HL-60 (cell line): ENCODE results near the gene BNIP1.
"Not testable (repeated sequence)": the region's sequence is repeated elsewhere in the genome, so short reads cannot be mapped to it uniquely, and the experiment has no call there.

Source experiments
- DNase-seq, 2 experiments: peaks; one replicate each; pipeline ENCODE4 v3.0.0-alpha.2; 2010 to 2020; ENCODE audit warnings: low read depth in 1 of 2, low spot score in 1 of 2
- H3K27ac ChIP-seq: fragments of 250-450 bp; sonication (Bioruptor Pico); replicated peaks from 2 replicates; pipeline ENCODE4 v1.5.1; 2020; ENCODE audit warnings: mild to moderate bottlenecking, moderate library complexity
- H3K27me3 ChIP-seq: fragments of 250-450 bp; sonication (Bioruptor Pico); 2 replicates; pipeline ENCODE4 v1.5.1; 2021; ENCODE audit warnings: mild to moderate bottlenecking, moderate library complexity; ENCODE audit not compliant: insufficient read depth, poor library complexity, severe bottlenecking
- H3K4me3 ChIP-seq: replicated peaks from 2 replicates; pipeline ENCODE4 v1.5.1; 2011; ENCODE audit warnings: mild to moderate bottlenecking, control low read depth, low read length; ENCODE audit not compliant: insufficient read depth
- GABPA ChIP-seq: IDR thresholded peaks from 2 replicates; pipeline ENCODE4 v1.6.1; 2012; ENCODE audit warnings: low read depth
- POLR2AphosphoS5 ChIP-seq: IDR thresholded peaks from 2 replicates; pipeline ENCODE4 v1.6.1; 2012; ENCODE audit warnings: low read depth
- SPI1 ChIP-seq: IDR thresholded peaks from 2 replicates; pipeline ENCODE4 v1.6.1; 2012; ENCODE audit warnings: low read depth, mild to moderate bottlenecking, borderline replicate concordance
- TF ChIP-seq, protein P1 (sequence below): IDR thresholded peaks from 2 replicates; pipeline ENCODE4 v1.6.1; 2012; ENCODE audit warnings: low read depth; ENCODE audit not compliant: insufficient replicate concordance
- TF ChIP-seq, protein P2 (sequence below): IDR thresholded peaks from one replicate; pipeline ENCODE4 v1.5.1; 2011; ENCODE audit warnings: low read length, control low read depth, inconsistent platforms; ENCODE audit not compliant: insufficient read depth

The BNIP1 gene

GRCh38 chr5:173148354-173148753 is 4.0 kb downstream of the BNIP1 start:
- TF ChIP-seq, protein P1, sequence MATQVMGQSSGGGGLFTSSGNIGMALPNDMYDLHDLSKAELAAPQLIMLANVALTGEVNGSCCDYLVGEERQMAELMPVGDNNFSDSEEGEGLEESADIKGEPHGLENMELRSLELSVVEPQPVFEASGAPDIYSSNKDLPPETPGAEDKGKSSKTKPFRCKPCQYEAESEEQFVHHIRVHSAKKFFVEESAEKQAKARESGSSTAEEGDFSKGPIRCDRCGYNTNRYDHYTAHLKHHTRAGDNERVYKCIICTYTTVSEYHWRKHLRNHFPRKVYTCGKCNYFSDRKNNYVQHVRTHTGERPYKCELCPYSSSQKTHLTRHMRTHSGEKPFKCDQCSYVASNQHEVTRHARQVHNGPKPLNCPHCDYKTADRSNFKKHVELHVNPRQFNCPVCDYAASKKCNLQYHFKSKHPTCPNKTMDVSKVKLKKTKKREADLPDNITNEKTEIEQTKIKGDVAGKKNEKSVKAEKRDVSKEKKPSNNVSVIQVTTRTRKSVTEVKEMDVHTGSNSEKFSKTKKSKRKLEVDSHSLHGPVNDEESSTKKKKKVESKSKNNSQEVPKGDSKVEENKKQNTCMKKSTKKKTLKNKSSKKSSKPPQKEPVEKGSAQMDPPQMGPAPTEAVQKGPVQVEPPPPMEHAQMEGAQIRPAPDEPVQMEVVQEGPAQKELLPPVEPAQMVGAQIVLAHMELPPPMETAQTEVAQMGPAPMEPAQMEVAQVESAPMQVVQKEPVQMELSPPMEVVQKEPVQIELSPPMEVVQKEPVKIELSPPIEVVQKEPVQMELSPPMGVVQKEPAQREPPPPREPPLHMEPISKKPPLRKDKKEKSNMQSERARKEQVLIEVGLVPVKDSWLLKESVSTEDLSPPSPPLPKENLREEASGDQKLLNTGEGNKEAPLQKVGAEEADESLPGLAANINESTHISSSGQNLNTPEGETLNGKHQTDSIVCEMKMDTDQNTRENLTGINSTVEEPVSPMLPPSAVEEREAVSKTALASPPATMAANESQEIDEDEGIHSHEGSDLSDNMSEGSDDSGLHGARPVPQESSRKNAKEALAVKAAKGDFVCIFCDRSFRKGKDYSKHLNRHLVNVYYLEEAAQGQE: no peak
- TF ChIP-seq GABPA: no peak
- TF ChIP-seq, protein P2, sequence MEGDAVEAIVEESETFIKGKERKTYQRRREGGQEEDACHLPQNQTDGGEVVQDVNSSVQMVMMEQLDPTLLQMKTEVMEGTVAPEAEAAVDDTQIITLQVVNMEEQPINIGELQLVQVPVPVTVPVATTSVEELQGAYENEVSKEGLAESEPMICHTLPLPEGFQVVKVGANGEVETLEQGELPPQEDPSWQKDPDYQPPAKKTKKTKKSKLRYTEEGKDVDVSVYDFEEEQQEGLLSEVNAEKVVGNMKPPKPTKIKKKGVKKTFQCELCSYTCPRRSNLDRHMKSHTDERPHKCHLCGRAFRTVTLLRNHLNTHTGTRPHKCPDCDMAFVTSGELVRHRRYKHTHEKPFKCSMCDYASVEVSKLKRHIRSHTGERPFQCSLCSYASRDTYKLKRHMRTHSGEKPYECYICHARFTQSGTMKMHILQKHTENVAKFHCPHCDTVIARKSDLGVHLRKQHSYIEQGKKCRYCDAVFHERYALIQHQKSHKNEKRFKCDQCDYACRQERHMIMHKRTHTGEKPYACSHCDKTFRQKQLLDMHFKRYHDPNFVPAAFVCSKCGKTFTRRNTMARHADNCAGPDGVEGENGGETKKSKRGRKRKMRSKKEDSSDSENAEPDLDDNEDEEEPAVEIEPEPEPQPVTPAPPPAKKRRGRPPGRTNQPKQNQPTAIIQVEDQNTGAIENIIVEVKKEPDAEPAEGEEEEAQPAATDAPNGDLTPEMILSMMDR: no peak
- no peak for TF ChIP-seq POLR2AphosphoS5
- no peak overlapping the region for H3K27ac ChIP-seq
- no peaks in the 10 kb centered on the region for H3K27me3 ChIP-seq
- DNase-seq: no peak
- H3K4me3 ChIP-seq: no peak overlapping the region

GRCh38 chr5:173152547-173152946 is 8.2 kb downstream of the BNIP1 start:
- no peak overlapping the region for H3K4me3 ChIP-seq
- DNase-seq: no peak
- no peaks in the 10 kb centered on the region for H3K27me3 ChIP-seq
- no peak overlapping the region for H3K27ac ChIP-seq
- TF ChIP-seq, protein P1: no peak
- TF ChIP-seq, protein P2: no peak
- TF ChIP-seq GABPA (no peak), SPI1 (no peak), POLR2AphosphoS5 (no peak)

DNA sequence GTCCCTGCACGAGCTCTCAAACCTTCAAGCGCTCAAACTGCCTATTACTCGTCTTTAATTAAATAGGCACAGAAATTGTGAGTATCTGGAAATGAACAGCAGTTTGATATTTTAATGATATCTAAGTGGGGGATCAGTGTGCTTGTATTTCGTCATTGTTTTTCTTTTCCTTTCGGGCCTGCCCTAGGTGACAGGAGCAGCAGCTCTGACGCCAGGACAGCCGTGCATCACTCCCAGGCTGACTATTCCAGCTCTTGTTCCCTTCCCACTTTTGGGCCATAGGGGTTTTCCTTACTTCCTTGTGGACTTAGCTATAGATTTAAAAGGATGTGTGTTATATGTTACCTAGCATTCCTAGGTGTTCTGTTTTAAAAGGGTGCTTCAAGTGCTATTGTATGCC is 9.5 kb downstream of the BNIP1 start:
- Histone ChIP-seq H3K27ac (no peak overlapping the region), H3K27me3 (no peaks in the 10 kb centered on the region), H3K4me3 (no peak overlapping the region)
- TF ChIP-seq POLR2AphosphoS5: no peak
- no peak for TF ChIP-seq GABPA
- TF ChIP-seq, protein P1: no peak
- DNase-seq: no peak

DNA sequence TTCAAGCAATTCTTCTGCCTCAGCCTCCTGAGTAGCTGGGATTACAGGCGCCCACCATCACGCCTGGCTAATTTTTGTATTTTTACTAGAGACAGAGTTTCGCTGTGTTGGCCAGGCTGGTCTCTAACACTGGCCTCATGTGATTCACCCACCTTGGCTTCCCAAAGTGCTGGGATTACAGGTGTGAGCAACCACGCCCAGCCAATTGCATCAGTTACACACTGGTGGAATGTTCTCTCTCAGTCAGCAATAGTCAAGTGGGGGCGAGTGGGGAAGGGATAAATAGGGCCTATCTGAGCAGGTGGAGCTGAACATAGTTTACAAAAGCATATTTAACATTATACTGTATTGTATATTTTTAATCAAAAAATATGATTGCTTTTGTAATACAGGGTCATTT is 10.3 kb downstream of the BNIP1 start:
- DNase-seq, H3K27ac ChIP-seq, H3K27me3 ChIP-seq, H3K4me3 ChIP-seq: not testable (repeated sequence)
